GM18526 (cell line): ENCODE results near the gene SSH2.

Experiments
- POLR2A ChIP-seq: IDR thresholded peaks from 3 replicates; pipeline ENCODE4 v1.6.1; 2011; ENCODE audit not compliant: insufficient read length; ENCODE audit errors: extremely low read depth

The SSH2 gene

GRCh38 chr17:29706045-29706431 is 224.0 kb downstream of the SSH2 start:
- TF ChIP-seq POLR2A, result no peak

- no peak for TF ChIP-seq POLR2A
Measured at GRCh38 chr17:29705386-29705785, 224.6 kb downstream of the SSH2 start.

GRCh38 chr17:29699283-29699682 is 230.7 kb downstream of the SSH2 start:
- TF ChIP-seq POLR2A, result no peak

DNA sequence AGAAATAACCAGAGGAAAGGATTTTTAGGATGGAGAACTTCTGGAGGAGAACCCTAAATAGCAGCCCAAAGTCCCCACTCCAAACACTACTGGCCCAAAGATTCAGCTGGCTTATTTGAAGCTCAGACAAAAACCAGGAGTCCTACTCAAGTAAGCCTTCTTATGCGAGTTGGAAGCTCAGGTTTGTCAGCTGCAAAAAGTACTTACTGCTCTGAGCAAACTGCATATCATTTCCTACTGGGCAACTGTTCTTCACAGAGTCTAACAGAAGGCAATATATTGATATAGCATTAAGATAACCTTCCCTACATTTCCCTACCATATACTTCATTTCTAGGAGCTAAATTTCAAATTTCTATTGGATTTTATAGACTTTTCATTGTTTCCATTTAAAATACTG is 231.2 kb downstream of the SSH2 start:
- no peak for TF ChIP-seq POLR2A

DNA sequence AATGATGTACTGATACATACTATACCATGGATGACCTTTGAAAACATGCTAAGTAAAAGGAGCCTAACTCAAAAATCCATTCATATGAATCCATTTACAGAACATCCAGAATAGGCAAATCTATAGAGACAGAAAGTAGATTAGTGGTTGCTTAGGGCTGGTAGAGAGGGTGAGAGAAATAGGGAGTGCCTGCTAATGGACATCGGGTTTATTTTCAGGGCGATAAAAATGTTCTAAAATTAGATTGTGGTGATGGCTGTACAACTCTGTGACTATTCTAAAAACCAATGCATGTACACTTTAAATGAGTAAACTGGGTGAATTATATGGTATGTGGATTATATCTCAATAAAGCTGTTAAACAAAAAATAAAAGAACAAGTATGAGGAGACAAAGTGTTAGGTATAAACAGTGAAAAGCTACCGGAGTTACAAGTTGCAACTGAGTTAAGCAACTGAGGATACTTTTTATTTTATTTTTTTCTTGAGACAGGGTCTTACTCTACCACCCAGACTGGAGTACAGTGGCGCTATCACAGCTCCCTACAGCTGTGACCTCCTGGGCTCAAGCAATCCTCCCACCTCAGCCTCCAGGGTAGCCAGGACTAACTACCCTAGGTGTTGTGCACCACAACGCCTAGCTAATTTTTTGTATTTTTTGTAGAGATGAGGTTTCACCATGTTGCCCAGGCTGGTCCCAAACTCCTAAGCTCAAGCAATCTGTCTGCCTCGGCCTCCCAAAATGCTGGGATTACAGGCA is 231.8 kb downstream of the SSH2 start:
- no peak for TF ChIP-seq POLR2A

GRCh38 chr17:29697371-29697770 is 232.7 kb downstream of the SSH2 start:
- no peak for TF ChIP-seq POLR2A

- TF ChIP-seq POLR2A, result no peak
Measured at GRCh38 chr17:29694918-29695563, 235.0 kb downstream of the SSH2 start.

GRCh38 chr17:29693751-29694150 is 236.3 kb downstream of the SSH2 start:
- no peak for TF ChIP-seq POLR2A

DNA sequence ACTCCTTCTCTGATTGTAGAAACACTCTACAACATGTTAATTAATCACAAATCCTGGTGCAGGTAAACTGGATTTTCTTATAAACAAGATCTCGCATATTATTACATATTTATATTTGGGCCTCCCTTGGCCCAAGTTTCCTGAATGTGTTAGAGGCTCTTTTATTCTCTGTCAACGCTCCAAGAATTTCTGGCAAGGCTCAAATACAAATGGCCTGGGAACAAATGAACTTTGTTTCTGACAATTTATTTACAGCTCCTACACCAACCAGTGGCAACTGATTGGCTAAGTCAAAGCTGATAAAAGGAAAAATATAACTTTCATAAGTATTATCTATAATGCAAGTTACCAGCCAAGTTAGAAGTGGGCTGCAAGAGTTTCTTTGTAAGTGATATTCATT is 242.4 kb downstream of the SSH2 start:
- TF ChIP-seq POLR2A, result no peak

GRCh38 chr17:29686993-29687590 is 242.9 kb downstream of the SSH2 start:
- no peak for TF ChIP-seq POLR2A

DNA sequence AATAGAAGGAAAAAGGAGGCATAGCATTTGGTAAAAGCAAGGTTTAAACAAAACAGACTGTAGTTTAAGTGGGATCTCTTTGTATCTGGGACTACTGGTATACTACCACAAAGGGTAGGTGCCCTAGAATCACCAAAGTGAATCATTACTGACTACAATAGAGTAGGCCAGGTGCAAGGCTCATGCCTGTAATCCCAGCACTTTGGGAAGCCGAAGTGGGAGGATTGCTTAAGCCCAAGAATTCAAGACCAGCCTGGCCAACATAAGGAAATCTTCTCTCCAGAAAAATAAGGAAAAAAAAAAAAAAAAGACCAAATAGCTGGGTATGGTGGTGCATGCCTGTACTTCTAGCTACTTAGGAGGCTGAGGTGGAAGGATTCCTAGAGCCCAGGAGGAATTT is 246.5 kb downstream of the SSH2 start:
- no peak for TF ChIP-seq POLR2A

DNA sequence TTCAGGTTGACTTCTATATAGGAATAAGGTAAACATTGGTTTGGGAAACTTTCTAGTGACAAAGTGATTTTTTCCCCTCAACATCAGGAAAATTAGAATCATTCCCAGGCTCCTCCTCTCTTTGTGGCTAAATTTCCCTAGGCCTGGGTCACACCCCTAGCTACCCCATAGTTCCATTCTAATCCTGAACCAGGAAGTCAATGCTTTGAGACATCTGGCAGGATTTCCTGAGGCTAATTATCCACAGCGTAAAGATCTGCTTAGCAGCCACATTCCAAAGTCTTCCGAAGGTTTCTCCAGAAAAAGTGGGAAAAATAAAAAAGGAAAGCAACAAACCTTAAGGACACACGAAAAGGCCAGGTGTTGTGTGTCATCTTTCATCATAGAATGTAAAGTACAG is 247.0 kb downstream of the SSH2 start:
- no peak for TF ChIP-seq POLR2A

DNA sequence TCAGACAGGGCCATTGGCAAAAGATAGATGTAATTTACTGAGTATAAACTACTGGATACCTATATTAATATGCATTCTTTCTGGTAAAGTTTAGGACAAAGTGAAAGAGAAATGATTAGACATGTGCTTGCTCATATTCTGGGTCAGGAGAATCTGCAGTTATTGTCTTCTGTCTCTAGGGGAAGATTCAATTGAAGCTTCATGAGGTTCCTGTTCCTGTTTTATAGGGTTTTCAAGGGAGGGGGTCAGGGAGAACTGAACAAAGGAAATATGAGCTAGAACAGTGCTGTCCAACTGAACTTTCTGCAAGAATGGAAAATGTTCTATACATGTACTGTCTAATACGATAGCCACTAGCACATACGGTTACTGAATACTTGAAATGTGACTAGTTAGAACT is 248.0 kb downstream of the SSH2 start:
- no peak for TF ChIP-seq POLR2A

GRCh38 chr17:29677824-29678223 is 252.2 kb downstream of the SSH2 start:
- TF ChIP-seq POLR2A, result no peak

- TF ChIP-seq POLR2A, result no peak
Measured at GRCh38 chr17:29677221-29677791, 252.7 kb downstream of the SSH2 start.

DNA sequence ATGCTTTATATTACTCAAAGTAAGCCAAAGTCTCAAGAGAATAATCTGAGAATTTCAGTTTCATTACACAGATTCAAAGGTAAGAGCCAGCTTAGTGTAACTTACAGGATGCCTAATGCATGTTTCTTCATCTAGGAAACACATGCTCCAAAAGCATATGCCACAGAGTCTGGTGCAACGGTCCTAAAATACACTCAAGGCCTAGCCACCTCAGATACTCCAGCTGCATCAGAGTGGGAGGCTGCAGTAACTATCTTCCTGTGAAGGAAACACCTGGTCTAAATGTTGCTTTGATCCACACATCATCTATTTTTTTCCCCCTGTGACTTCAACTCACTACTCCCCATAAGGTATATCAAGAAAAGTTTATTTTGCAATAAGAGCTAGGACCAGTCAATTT is 255.7 kb downstream of the SSH2 start:
- TF ChIP-seq POLR2A, result no peak
